Epithelial cell of proximal tubule (primary cell): ENCODE measurements around the gene ELOA. TPM values are rescaled to one million over a fixed set of nuclear protein-coding genes. Genes with fewer than 3 reads are reported as not detected.

Experiments
- DNase-seq: peaks from one replicate; pipeline ENCODE4 v3.0.0-alpha.2; 2011; ENCODE audit warnings: low read depth
- H3K4me3 ChIP-seq: 2 replicates; pipeline ENCODE4 v1.5.1; 2011; ENCODE audit warnings: low read depth, mild to moderate bottlenecking, low read length
- total RNA-seq: library from RNA; depleted of rRNA; stranded (reverse); fragments of >200 nt; gene quantifications from 2 replicates; pipeline ENCODE4 v1.2.3, GENCODE V29; 2015
- TF ChIP-seq, protein P1 (sequence below): conservative IDR thresholded peaks from 2 replicates; pipeline ENCODE4 v1.5.1; 2012; ENCODE audit warnings: low read depth, mild to moderate bottlenecking, low read length

Gene ELOA
- total RNA-seq, 1 donor from 2014 or later = 27.9 TPM

GRCh38 chr1:23810818-23811540 lies 67.7 kb downstream of the ELOA start:
- no peak for DNase-seq
- TF ChIP-seq, protein P1, sequence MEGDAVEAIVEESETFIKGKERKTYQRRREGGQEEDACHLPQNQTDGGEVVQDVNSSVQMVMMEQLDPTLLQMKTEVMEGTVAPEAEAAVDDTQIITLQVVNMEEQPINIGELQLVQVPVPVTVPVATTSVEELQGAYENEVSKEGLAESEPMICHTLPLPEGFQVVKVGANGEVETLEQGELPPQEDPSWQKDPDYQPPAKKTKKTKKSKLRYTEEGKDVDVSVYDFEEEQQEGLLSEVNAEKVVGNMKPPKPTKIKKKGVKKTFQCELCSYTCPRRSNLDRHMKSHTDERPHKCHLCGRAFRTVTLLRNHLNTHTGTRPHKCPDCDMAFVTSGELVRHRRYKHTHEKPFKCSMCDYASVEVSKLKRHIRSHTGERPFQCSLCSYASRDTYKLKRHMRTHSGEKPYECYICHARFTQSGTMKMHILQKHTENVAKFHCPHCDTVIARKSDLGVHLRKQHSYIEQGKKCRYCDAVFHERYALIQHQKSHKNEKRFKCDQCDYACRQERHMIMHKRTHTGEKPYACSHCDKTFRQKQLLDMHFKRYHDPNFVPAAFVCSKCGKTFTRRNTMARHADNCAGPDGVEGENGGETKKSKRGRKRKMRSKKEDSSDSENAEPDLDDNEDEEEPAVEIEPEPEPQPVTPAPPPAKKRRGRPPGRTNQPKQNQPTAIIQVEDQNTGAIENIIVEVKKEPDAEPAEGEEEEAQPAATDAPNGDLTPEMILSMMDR = peak; percentile 77
- no peak overlapping the region for H3K4me3 ChIP-seq

Other genes starting within 250 kb of the ELOA start
- 4.0 and 6.5 TPM in 2 replicates for gene E2F2, start 212.2 kb upstream of the ELOA start, total RNA-seq
- gene ID3, start 184.0 kb upstream of the ELOA start, total RNA-seq = 76.0 and 154 TPM in 2 replicates
- 1,041 and 1,407 TPM in 2 replicates for gene RPL11, start 51.7 kb upstream of the ELOA start, total RNA-seq
- 39.0 and 47.0 TPM in 2 replicates for gene PITHD1, start 34.9 kb downstream of the ELOA start, total RNA-seq
- 129 and 160 TPM in 2 replicates for gene LYPLA2, start 47.7 kb downstream of the ELOA start, total RNA-seq
- 126 and 131 TPM in 2 replicates for gene GALE, start 57.3 kb downstream of the ELOA start, total RNA-seq
- gene HMGCL, start 82.0 kb downstream of the ELOA start, total RNA-seq = 22.1 and 38.5 TPM in 2 replicates
- 31.9 and 33.8 TPM in 2 replicates for gene FUCA1, start 124.8 kb downstream of the ELOA start, total RNA-seq
- gene CNR2, start 169.9 kb downstream of the ELOA start, total RNA-seq = not detected in 2 replicates
- 92.1 and 100 TPM in 2 replicates for gene PNRC2, start 216.4 kb downstream of the ELOA start, total RNA-seq
- 97.3 and 100 TPM in 2 replicates for gene SRSF10, start 236.9 kb downstream of the ELOA start, total RNA-seq